Activated CD4-positive, alpha-beta T cell treated with anti-CD3 and anti-CD28 coated beads, Interleukin-2, amount 50 U/mL, for 24 hours (primary cell): ENCODE measurements around the gene PPP2R2C.

Experiments used
- DNase-seq, 2 donors: peaks; one replicate each; pipeline ENCODE4 v3.0.0-alpha.2; 2020; ENCODE audit warnings: low read depth in 1 of 2, low spot score in 1 of 2

The PPP2R2C gene

GRCh38 chr4:6313216-6313615 is 159.2 kb downstream of the PPP2R2C start:
- no peak for DNase-seq

GRCh38 chr4:6309777-6310176 is 162.6 kb downstream of the PPP2R2C start:
- no peak for DNase-seq

GRCh38 chr4:6308899-6309643 is 163.3 kb downstream of the PPP2R2C start:
- DNase-seq = no peak

- no peak for DNase-seq
Observed at GRCh38 chr4:6307891-6308290, 164.5 kb downstream of the PPP2R2C start.

- DNase-seq = no peak
Observed at GRCh38 chr4:6307230-6307629, 165.2 kb downstream of the PPP2R2C start.

- DNase-seq = no peak
Observed at GRCh38 chr4:6306299-6306698, 166.1 kb downstream of the PPP2R2C start.

GRCh38 chr4:6303943-6304342 is 168.5 kb downstream of the PPP2R2C start:
- no peak for DNase-seq

- DNase-seq = no peak
Observed at GRCh38 chr4:6302869-6303268, 169.5 kb downstream of the PPP2R2C start.

GRCh38 chr4:6301732-6302442 is 170.5 kb downstream of the PPP2R2C start:
- no peak for DNase-seq

GRCh38 chr4:6301051-6301731 is 171.2 kb downstream of the PPP2R2C start:
- no peak for DNase-seq

- DNase-seq = no peak
Observed at GRCh38 chr4:6300359-6300758, 172.1 kb downstream of the PPP2R2C start.

GRCh38 chr4:6299875-6300274 is 172.5 kb downstream of the PPP2R2C start:
- no peak for DNase-seq

GRCh38 chr4:6298852-6299251 is 173.6 kb downstream of the PPP2R2C start:
- DNase-seq = no peak

- no peak for DNase-seq
Observed at GRCh38 chr4:6298035-6298434, 174.4 kb downstream of the PPP2R2C start.

GRCh38 chr4:6297266-6297815 is 175.1 kb downstream of the PPP2R2C start:
- DNase-seq = no peak

GRCh38 chr4:6296026-6296425 is 176.4 kb downstream of the PPP2R2C start:
- DNase-seq = no peak

GRCh38 chr4:6295495-6295894 is 176.9 kb downstream of the PPP2R2C start:
- no peak for DNase-seq

GRCh38 chr4:6294705-6295421 is 177.6 kb downstream of the PPP2R2C start:
- no peak for DNase-seq

GRCh38 chr4:6293661-6294060 is 178.8 kb downstream of the PPP2R2C start:
- DNase-seq = no peak

GRCh38 chr4:6293097-6293445 is 179.3 kb downstream of the PPP2R2C start:
- no peak for DNase-seq

- no peak for DNase-seq
Observed at GRCh38 chr4:6292376-6293096, 179.9 kb downstream of the PPP2R2C start.
